Measurements from ENCODE around the gene NLRP1.

The NLRP1 gene

GRCh38 chr17:5552841-5553240, 31.5 kb downstream of the NLRP1 start:
- DNase-seq: no peak

GRCh38 chr17:5545051-5545987, 39.0 kb downstream of the NLRP1 start:
- no peak for DNase-seq

- no peak for DNase-seq
Observed at GRCh38 chr17:5544115-5544514, 40.2 kb downstream of the NLRP1 start.

- DNase-seq: no peak
Observed at GRCh38 chr17:5541610-5542202, 42.6 kb downstream of the NLRP1 start.

- DNase-seq: no peak
Observed at GRCh38 chr17:5540321-5540720, 44.0 kb downstream of the NLRP1 start.

GRCh38 chr17:5539286-5539685, 45.0 kb downstream of the NLRP1 start:
- DNase-seq: no peak

- DNase-seq: no peak
Observed at GRCh38 chr17:5536866-5537650, 47.3 kb downstream of the NLRP1 start.

GRCh38 chr17:5535436-5535835, 48.9 kb downstream of the NLRP1 start:
- DNase-seq: no peak

- DNase-seq: no peak
Observed at GRCh38 chr17:5533486-5534315, 50.6 kb downstream of the NLRP1 start.

GRCh38 chr17:5532581-5532980, 51.7 kb downstream of the NLRP1 start:
- DNase-seq: no peak

- DNase-seq: no peak
Observed at GRCh38 chr17:5531085-5531418, 53.3 kb downstream of the NLRP1 start.

GRCh38 chr17:5530265-5531084, 53.8 kb downstream of the NLRP1 start:
- no peak for DNase-seq

GRCh38 chr17:5527601-5528250, 56.6 kb downstream of the NLRP1 start:
- no peak for DNase-seq

- DNase-seq: no peak
Observed at GRCh38 chr17:5526821-5527598, 57.3 kb downstream of the NLRP1 start.

GRCh38 chr17:5523249-5523648, 61.1 kb downstream of the NLRP1 start:
- DNase-seq: no peak

GRCh38 chr17:5522476-5522875, 61.8 kb downstream of the NLRP1 start:
- no peak for DNase-seq

GRCh38 chr17:5516060-5516792, 68.1 kb downstream of the NLRP1 start:
- DNase-seq: no peak

GRCh38 chr17:5514976-5515375, 69.3 kb downstream of the NLRP1 start:
- DNase-seq: no peak

GRCh38 chr17:5513628-5514027, 70.7 kb downstream of the NLRP1 start:
- no peak for DNase-seq
